Stimulated activated naive CD8-positive, alpha-beta T cell treated with anti-CD3 and anti-CD28 coated beads, Interleukin-15, amount 100 ng/mL, for 72 hours (primary cell): ENCODE data around the gene CWC15.

ENCODE experiments used
- ATAC-seq: fragments of 150-1000 bp; cut with Tn5 transposase; 2 replicates; pipeline ENCODE4 v1.10.0; 2021; ENCODE audit warnings: mild to moderate bottlenecking, moderate library complexity
- DNase-seq, 2 donors: peaks; one replicate each; pipeline ENCODE4 v3.0.0; 2021 to 2022
- H3K27ac Mint-ChIP-seq, 2 donors: one replicate each; pipeline ENCODE4 v1.8.0; 2022; ENCODE audit warnings: mild to moderate bottlenecking in 2 of 2, mixed read lengths in 2 of 2, moderate library complexity in 2 of 2
- H3K27me3 Mint-ChIP-seq: one replicate; pipeline ENCODE4 v1.8.0; 2022; ENCODE audit warnings: mixed read lengths
- H3K4me1 Mint-ChIP-seq: one replicate; pipeline ENCODE4 v1.8.0; 2022; ENCODE audit warnings: mild to moderate bottlenecking, mixed read lengths
- H3K4me3 Mint-ChIP-seq, 2 donors: one replicate each; pipeline ENCODE4 v1.8.0; 2022; ENCODE audit warnings: mild to moderate bottlenecking in 2 of 2, mixed read lengths in 2 of 2, moderate library complexity in 1 of 2
- H3K9me3 Mint-ChIP-seq, 2 donors: one replicate each; pipeline ENCODE4 v1.8.0; 2022; ENCODE audit warnings: mixed read lengths in 2 of 2

Gene CWC15

GRCh38 chr11:94964934-94965333, 8.4 kb downstream of the CWC15 start:
- Mint-ChIP-seq H3K27me3 (no peaks in the 10 kb centered on the region), H3K27ac (peak overlapping the region in 1 of 2 donors; percentile 70), H3K4me3 (no peak overlapping the region), H3K4me1 (peaks cover 10% of the 10 kb centered on the region), H3K9me3 (no peaks in the 10 kb centered on the region)
- DNase-seq (no peak), ATAC-seq (peak; percentile 69)

GRCh38 chr11:94961255-94961654, 12.1 kb downstream of the CWC15 start:
- DNase-seq (no peak), ATAC-seq (no peak)
- H3K9me3 Mint-ChIP-seq, result no peaks in the 10 kb centered on the region
- H3K4me3 Mint-ChIP-seq, result no peak overlapping the region
- no peaks in the 10 kb centered on the region for H3K27me3 Mint-ChIP-seq
- peaks cover 4% of the 10 kb centered on the region for H3K4me1 Mint-ChIP-seq
- no peak overlapping the region for H3K27ac Mint-ChIP-seq

GRCh38 chr11:94960488-94960887, 12.9 kb downstream of the CWC15 start:
- H3K27me3 Mint-ChIP-seq, result no peaks in the 10 kb centered on the region
- no peak overlapping the region for H3K27ac Mint-ChIP-seq
- ATAC-seq (no peak), DNase-seq (no peak)
- H3K4me3 Mint-ChIP-seq, result no peak overlapping the region
- peaks cover 1% of the 10 kb centered on the region for H3K4me1 Mint-ChIP-seq
- H3K9me3 Mint-ChIP-seq, result no peaks in the 10 kb centered on the region

- no peaks in the 10 kb centered on the region for H3K4me1 Mint-ChIP-seq
- H3K27me3 Mint-ChIP-seq, result no peaks in the 10 kb centered on the region
- no peak for DNase-seq
- no peak overlapping the region for H3K4me3 Mint-ChIP-seq
- no peaks in the 10 kb centered on the region for H3K9me3 Mint-ChIP-seq
- H3K27ac Mint-ChIP-seq, result no peak overlapping the region
- ATAC-seq, result peak; percentile 28
These were observed 14.2 kb downstream of the CWC15 start for GRCh38 chr11:94959179-94959578.

GRCh38 chr11:94958121-94958696, 15.1 kb downstream of the CWC15 start:
- Mint-ChIP-seq H3K27ac (no peak overlapping the region), H3K4me3 (no peak overlapping the region), H3K4me1 (no peaks in the 10 kb centered on the region), H3K27me3 (no peaks in the 10 kb centered on the region), H3K9me3 (no peaks in the 10 kb centered on the region)
- ATAC-seq, result no peak
- DNase-seq, result no peak

- DNase-seq (no peak), ATAC-seq (no peak)
- no peaks in the 10 kb centered on the region for H3K27me3 Mint-ChIP-seq
- no peak overlapping the region for H3K4me3 Mint-ChIP-seq
- H3K9me3 Mint-ChIP-seq, result no peaks in the 10 kb centered on the region
- H3K27ac Mint-ChIP-seq, result no peak overlapping the region
- no peaks in the 10 kb centered on the region for H3K4me1 Mint-ChIP-seq
These were observed 16.4 kb downstream of the CWC15 start for GRCh38 chr11:94956963-94957362.

GRCh38 chr11:94954753-94955152, 18.6 kb downstream of the CWC15 start:
- H3K9me3 Mint-ChIP-seq, result peaks cover 0 to 4% of the 10 kb centered on the region in 2 donors
- no peak overlapping the region for H3K4me3 Mint-ChIP-seq
- no peaks in the 10 kb centered on the region for H3K4me1 Mint-ChIP-seq
- DNase-seq (no peak), ATAC-seq (no peak)
- no peak overlapping the region for H3K27ac Mint-ChIP-seq
- no peaks in the 10 kb centered on the region for H3K27me3 Mint-ChIP-seq

GRCh38 chr11:94948070-94948617, 25.2 kb downstream of the CWC15 start:
- Mint-ChIP-seq H3K9me3 (peaks cover 0 to 14% of the 10 kb centered on the region in 2 donors), H3K27ac (no peak overlapping the region), H3K4me3 (no peak overlapping the region), H3K27me3 (no peaks in the 10 kb centered on the region), H3K4me1 (no peaks in the 10 kb centered on the region)
- no peak for ATAC-seq
- no peak for DNase-seq

- no peak for ATAC-seq
- no peak for DNase-seq
- no peaks in the 10 kb centered on the region for H3K4me1 Mint-ChIP-seq
- no peaks in the 10 kb centered on the region for H3K27me3 Mint-ChIP-seq
- no peak overlapping the region for H3K27ac Mint-ChIP-seq
- H3K9me3 Mint-ChIP-seq, result peaks cover 0 to 16% of the 10 kb centered on the region in 2 donors
- no peak overlapping the region for H3K4me3 Mint-ChIP-seq
These were observed 26.5 kb downstream of the CWC15 start for GRCh38 chr11:94946812-94947211.

- no peaks in the 10 kb centered on the region for H3K27me3 Mint-ChIP-seq
- no peak overlapping the region for H3K4me3 Mint-ChIP-seq
- ATAC-seq, result no peak
- DNase-seq, result no peak
- H3K9me3 Mint-ChIP-seq, result peaks cover 0 to 9% of the 10 kb centered on the region in 2 donors
- no peaks in the 10 kb centered on the region for H3K4me1 Mint-ChIP-seq
- no peak overlapping the region for H3K27ac Mint-ChIP-seq
These were observed 32.2 kb downstream of the CWC15 start for GRCh38 chr11:94941131-94941530.

GRCh38 chr11:94939346-94939745, 34.0 kb downstream of the CWC15 start:
- peaks cover 0 to 9% of the 10 kb centered on the region in 2 donors for H3K9me3 Mint-ChIP-seq
- peaks cover 10% of the 10 kb centered on the region for H3K4me1 Mint-ChIP-seq
- no peak overlapping the region for H3K27ac Mint-ChIP-seq
- H3K4me3 Mint-ChIP-seq, result no peak overlapping the region
- no peaks in the 10 kb centered on the region for H3K27me3 Mint-ChIP-seq
- DNase-seq (no peak), ATAC-seq (no peak)

GRCh38 chr11:94938095-94939055, 35.0 kb downstream of the CWC15 start:
- no peak overlapping the region for H3K4me3 Mint-ChIP-seq
- no peaks in the 10 kb centered on the region for H3K27me3 Mint-ChIP-seq
- H3K9me3 Mint-ChIP-seq, result peaks cover 0 to 4% of the 10 kb centered on the region in 2 donors
- ATAC-seq (no peak), DNase-seq (no peak)
- no peak overlapping the region for H3K27ac Mint-ChIP-seq
- peaks cover 19% of the 10 kb centered on the region for H3K4me1 Mint-ChIP-seq

GRCh38 chr11:94934846-94935245, 38.5 kb downstream of the CWC15 start:
- no peak overlapping the region for H3K27ac Mint-ChIP-seq
- ATAC-seq (no peak), DNase-seq (no peak)
- no peaks in the 10 kb centered on the region for H3K9me3 Mint-ChIP-seq
- peaks cover 19% of the 10 kb centered on the region for H3K4me1 Mint-ChIP-seq
- no peaks in the 10 kb centered on the region for H3K27me3 Mint-ChIP-seq
- H3K4me3 Mint-ChIP-seq, result no peak overlapping the region

- no peaks in the 10 kb centered on the region for H3K9me3 Mint-ChIP-seq
- ATAC-seq, result peak; percentile 57
- no peak overlapping the region for H3K4me3 Mint-ChIP-seq
- H3K4me1 Mint-ChIP-seq, result peaks cover 19% of the 10 kb centered on the region
- DNase-seq, result no peak
- H3K27ac Mint-ChIP-seq, result peak overlapping the region in 1 of 2 donors; percentile 48
- H3K27me3 Mint-ChIP-seq, result no peaks in the 10 kb centered on the region
These were observed 39.0 kb downstream of the CWC15 start for GRCh38 chr11:94934362-94934761.

GRCh38 chr11:94933223-94934130, 39.9 kb downstream of the CWC15 start:
- no peak for DNase-seq
- peak overlapping the region in 1 of 2 donors; percentile 48 for H3K27ac Mint-ChIP-seq

More at GRCh38 chr11:94933223-94934130, 39.9 kb downstream of the CWC15 start:
- no peaks in the 10 kb centered on the region for H3K9me3 Mint-ChIP-seq
- no peak overlapping the region for H3K4me3 Mint-ChIP-seq
- peaks cover 22% of the 10 kb centered on the region for H3K4me1 Mint-ChIP-seq
- H3K27me3 Mint-ChIP-seq, result no peaks in the 10 kb centered on the region
- no peak for ATAC-seq
